Measurements from ENCODE around the gene IL1RAPL1.
"Not testable (repeated sequence)": the region's sequence is repeated elsewhere in the genome, so short reads cannot be mapped to it uniquely, and the experiment has no call there.

Gene IL1RAPL1

GRCh38 chrX:29066516-29066915 is 479.3 kb downstream of the IL1RAPL1 start:
- H3K9ac ChIP-seq (ENCODE audit: low read depth, low read length): no peak overlapping the region
- H3K9me3 ChIP-seq (ENCODE audit: insufficient read depth, low read depth, low read length): no peaks in the 10 kb centered on the region
- H3K36me3 ChIP-seq (ENCODE audit: insufficient read depth, low read depth, low read length): no peaks in the 10 kb centered on the region
- H3K4me1 ChIP-seq (ENCODE audit: insufficient read depth, low read length): no peaks in the 10 kb centered on the region; the same call in 1 of the 2 replicates
- no peak overlapping the region for H3K4me3 ChIP-seq (ENCODE audit: low read length)
- no peak overlapping the region for H3K27ac ChIP-seq (ENCODE audit: low read length)
- H3K27me3 ChIP-seq (ENCODE audit: insufficient read depth, low read length): no peaks in the 10 kb centered on the region

- H3K27ac ChIP-seq (ENCODE audit: low read length): no peak overlapping the region
- no peaks in the 10 kb centered on the region for H3K9me3 ChIP-seq (ENCODE audit: insufficient read depth, low read depth, low read length)
- no peaks in the 10 kb centered on the region for H3K36me3 ChIP-seq (ENCODE audit: insufficient read depth, low read depth, low read length)
Observed at GRCh38 chrX:29067351-29067750, 480.1 kb downstream of the IL1RAPL1 start.

GRCh38 chrX:29071525-29072320 is 484.5 kb downstream of the IL1RAPL1 start:
- Histone ChIP-seq H3K27ac (ENCODE audit: low read length) (no peak overlapping the region), H3K4me1 (ENCODE audit: insufficient read depth, low read length) (no peaks in the 10 kb centered on the region; the same call in 1 of the 2 replicates), H3K4me3 (ENCODE audit: low read length) (no peak overlapping the region), H3K9ac (ENCODE audit: low read depth, low read length) (no peak overlapping the region), H3K27me3 (ENCODE audit: insufficient read depth, low read length) (no peaks in the 10 kb centered on the region), H3K9me3 (ENCODE audit: insufficient read depth, low read depth, low read length) (no peaks in the 10 kb centered on the region), H3K36me3 (ENCODE audit: insufficient read depth, low read depth, low read length) (no peaks in the 10 kb centered on the region)

More at GRCh38 chrX:29067351-29067750, 480.1 kb downstream of the IL1RAPL1 start:
- Histone ChIP-seq H3K9ac (ENCODE audit: low read depth, low read length) (no peak overlapping the region), H3K4me3 (ENCODE audit: low read length) (no peak overlapping the region), H3K4me1 (ENCODE audit: insufficient read depth, low read length) (no peaks in the 10 kb centered on the region; the same call in 1 of the 2 replicates), H3K27me3 (ENCODE audit: insufficient read depth, low read length) (no peaks in the 10 kb centered on the region)

GRCh38 chrX:29082558-29082957 is 495.3 kb downstream of the IL1RAPL1 start:
- Histone ChIP-seq H3K27ac (ENCODE audit: low read length) (no peak overlapping the region), H3K4me1 (ENCODE audit: insufficient read depth, low read length) (no peaks in the 10 kb centered on the region), H3K4me3 (ENCODE audit: low read length) (no peak overlapping the region), H3K9ac (ENCODE audit: low read depth, low read length) (no peak overlapping the region), H3K27me3 (ENCODE audit: insufficient read depth, low read length) (no peaks in the 10 kb centered on the region), H3K9me3 (ENCODE audit: insufficient read depth, low read depth, low read length) (no peaks in the 10 kb centered on the region), H3K36me3 (ENCODE audit: insufficient read depth, low read depth, low read length) (no peaks in the 10 kb centered on the region)

- no peaks in the 10 kb centered on the region for H3K4me1 ChIP-seq (ENCODE audit: insufficient read depth, low read length)
- no peak overlapping the region for H3K4me3 ChIP-seq (ENCODE audit: low read length)
- no peak overlapping the region for H3K27ac ChIP-seq (ENCODE audit: low read length)
- no peaks in the 10 kb centered on the region for H3K27me3 ChIP-seq (ENCODE audit: insufficient read depth, low read length)
- H3K9ac ChIP-seq (ENCODE audit: low read depth, low read length): no peak overlapping the region
- no peaks in the 10 kb centered on the region for H3K36me3 ChIP-seq (ENCODE audit: insufficient read depth, low read depth, low read length)
- no peaks in the 10 kb centered on the region for H3K9me3 ChIP-seq (ENCODE audit: insufficient read depth, low read depth, low read length)
Observed at GRCh38 chrX:29083823-29084222, 496.6 kb downstream of the IL1RAPL1 start.

- Histone ChIP-seq H3K27me3 (ENCODE audit: insufficient read depth, low read length) (no peaks in the 10 kb centered on the region), H3K27ac (ENCODE audit: low read length) (no peak overlapping the region)
Observed at GRCh38 chrX:29090811-29091210, 503.6 kb downstream of the IL1RAPL1 start.

GRCh38 chrX:29107231-29107630 is 520.0 kb downstream of the IL1RAPL1 start:
- no peaks in the 10 kb centered on the region for H3K36me3 ChIP-seq (ENCODE audit: insufficient read depth, low read depth, low read length)
- no peak overlapping the region for H3K4me3 ChIP-seq (ENCODE audit: low read length)
- H3K27ac ChIP-seq (ENCODE audit: low read length): no peak overlapping the region

More at GRCh38 chrX:29090811-29091210, 503.6 kb downstream of the IL1RAPL1 start:
- Histone ChIP-seq H3K4me3 (ENCODE audit: low read length) (no peak overlapping the region), H3K4me1 (ENCODE audit: insufficient read depth, low read length) (no peaks in the 10 kb centered on the region), H3K36me3 (ENCODE audit: insufficient read depth, low read depth, low read length) (no peaks in the 10 kb centered on the region), H3K9me3 (ENCODE audit: insufficient read depth, low read depth, low read length) (no peaks in the 10 kb centered on the region), H3K9ac (ENCODE audit: low read depth, low read length) (no peak overlapping the region)

GRCh38 chrX:29110041-29110440 is 522.8 kb downstream of the IL1RAPL1 start:
- Histone ChIP-seq H3K4me3 (ENCODE audit: low read length) (no peak overlapping the region), H3K36me3 (ENCODE audit: insufficient read depth, low read depth, low read length) (no peaks in the 10 kb centered on the region), H3K9me3 (ENCODE audit: insufficient read depth, low read depth, low read length) (no peaks in the 10 kb centered on the region), H3K9ac (ENCODE audit: low read depth, low read length) (no peak overlapping the region), H3K27me3 (ENCODE audit: insufficient read depth, low read length) (no peaks in the 10 kb centered on the region), H3K4me1 (ENCODE audit: insufficient read depth, low read length) (no peaks in the 10 kb centered on the region), H3K27ac (ENCODE audit: low read length) (no peak overlapping the region)

More at GRCh38 chrX:29107231-29107630, 520.0 kb downstream of the IL1RAPL1 start:
- H3K9me3 ChIP-seq (ENCODE audit: insufficient read depth, low read depth, low read length): no peaks in the 10 kb centered on the region
- no peaks in the 10 kb centered on the region for H3K27me3 ChIP-seq (ENCODE audit: insufficient read depth, low read length)
- H3K9ac ChIP-seq (ENCODE audit: low read depth, low read length): no peak overlapping the region
- no peaks in the 10 kb centered on the region for H3K4me1 ChIP-seq (ENCODE audit: insufficient read depth, low read length)

- Histone ChIP-seq H3K4me1 (ENCODE audit: insufficient read depth, low read length) (no peaks in the 10 kb centered on the region), H3K9me3 (ENCODE audit: insufficient read depth, low read depth, low read length) (no peaks in the 10 kb centered on the region), H3K4me3 (ENCODE audit: low read length) (no peak overlapping the region), H3K27ac (ENCODE audit: low read length) (no peak overlapping the region), H3K27me3 (ENCODE audit: insufficient read depth, low read length) (no peaks in the 10 kb centered on the region), H3K9ac (ENCODE audit: low read depth, low read length) (no peak overlapping the region), H3K36me3 (ENCODE audit: insufficient read depth, low read depth, low read length) (no peaks in the 10 kb centered on the region)
Observed at GRCh38 chrX:29113221-29113620, 526.0 kb downstream of the IL1RAPL1 start.

- not testable (repeated sequence) for H3K27me3 ChIP-seq (ENCODE audit: insufficient read depth, low read length); H3K27ac ChIP-seq (ENCODE audit: low read length); H3K9me3 ChIP-seq (ENCODE audit: insufficient read depth, low read depth, low read length); H3K4me1 ChIP-seq (ENCODE audit: insufficient read depth, low read length); H3K9ac ChIP-seq (ENCODE audit: low read depth, low read length); H3K4me3 ChIP-seq (ENCODE audit: low read length); H3K36me3 ChIP-seq (ENCODE audit: insufficient read depth, low read depth, low read length)
Observed at GRCh38 chrX:29122817-29123216, 535.6 kb downstream of the IL1RAPL1 start.

GRCh38 chrX:29130905-29131304 is 543.7 kb downstream of the IL1RAPL1 start:
- Histone ChIP-seq H3K4me1 (ENCODE audit: insufficient read depth, low read length) (no peaks in the 10 kb centered on the region), H3K27me3 (ENCODE audit: insufficient read depth, low read length) (no peaks in the 10 kb centered on the region), H3K27ac (ENCODE audit: low read length) (no peak overlapping the region), H3K9me3 (ENCODE audit: insufficient read depth, low read depth, low read length) (no peaks in the 10 kb centered on the region), H3K36me3 (ENCODE audit: insufficient read depth, low read depth, low read length) (no peaks in the 10 kb centered on the region), H3K4me3 (ENCODE audit: low read length) (no peak overlapping the region), H3K9ac (ENCODE audit: low read depth, low read length) (no peak overlapping the region)

- H3K27me3 ChIP-seq (ENCODE audit: insufficient read depth, low read length): no peaks in the 10 kb centered on the region
- no peaks in the 10 kb centered on the region for H3K36me3 ChIP-seq (ENCODE audit: insufficient read depth, low read depth, low read length)
- H3K4me1 ChIP-seq (ENCODE audit: insufficient read depth, low read length): no peaks in the 10 kb centered on the region
- H3K9ac ChIP-seq (ENCODE audit: low read depth, low read length): no peak overlapping the region
- no peak overlapping the region for H3K27ac ChIP-seq (ENCODE audit: low read length)
- H3K9me3 ChIP-seq (ENCODE audit: insufficient read depth, low read depth, low read length): no peaks in the 10 kb centered on the region
- no peak overlapping the region for H3K4me3 ChIP-seq (ENCODE audit: low read length)
Observed at GRCh38 chrX:29136904-29137303, 549.7 kb downstream of the IL1RAPL1 start.
